Lower lobe of right lung (tissue), 2 donors: Measurements from ENCODE around the gene UBTF. TPM values are rescaled to one million over a fixed set of nuclear protein-coding genes. Genes with fewer than 3 reads are reported as not detected.

Experiments used
- ATAC-seq, 2 donors: fragments of 200-7000 bp; cut with Tn5 transposase; one replicate each; pipeline ENCODE4 v1.9.1; 2020 to 2022; ENCODE audit warnings: mild to moderate bottlenecking in 2 of 2, moderate library complexity in 2 of 2
- DNase-seq: peaks from one replicate; pipeline ENCODE4 v3.0.0-alpha.2; 2020
- H3K27ac ChIP-seq: fragments of 200-600 bp; one replicate; pipeline ENCODE4 v1.8.0; 2022
- H3K27me3 ChIP-seq: fragments of 200-600 bp; one replicate; pipeline ENCODE4 v1.8.0; 2022; ENCODE audit warnings: low read depth
- H3K36me3 ChIP-seq: fragments of 200-600 bp; one replicate; pipeline ENCODE4 v1.8.0; 2022; ENCODE audit warnings: mild to moderate bottlenecking
- H3K4me1 ChIP-seq: fragments of 200-600 bp; one replicate; pipeline ENCODE4 v1.8.0; 2022
- H3K4me3 ChIP-seq: fragments of 200-600 bp; one replicate; pipeline ENCODE4 v1.8.0; 2022; ENCODE audit warnings: mild to moderate bottlenecking
- H3K9me3 ChIP-seq: fragments of 200-600 bp; one replicate; pipeline ENCODE4 v1.8.0; 2022
- intact Hi-C: fragments of 100-400 bp; cut with DNase I; formaldehyde crosslinking; loops from one replicate; pipeline ENCODE4 v1.11.0; 2022
- total RNA-seq: library from RNA; stranded (reverse); fragmentation: NEBNext Ultra II Directional; extraction: Animal tissue kit (Norgen Biotek cat#: 25700); gene quantifications from one replicate; pipeline ENCODE4 v1.2.1, GENCODE V29; 2021
- TF ChIP-seq, protein P1 (sequence below): fragments of 200-600 bp; IDR thresholded peaks from one replicate; pipeline ENCODE4 v1.8.0; 2022; ENCODE audit warnings: antibody characterized with exemption, mild to moderate bottlenecking
- donor health status: DM: no; HTN: yes; CAD: no; lungs with severe emphysema.

Gene UBTF
- total RNA-seq, 1 donor from 2014 or later = 56.7 TPM

DNA sequence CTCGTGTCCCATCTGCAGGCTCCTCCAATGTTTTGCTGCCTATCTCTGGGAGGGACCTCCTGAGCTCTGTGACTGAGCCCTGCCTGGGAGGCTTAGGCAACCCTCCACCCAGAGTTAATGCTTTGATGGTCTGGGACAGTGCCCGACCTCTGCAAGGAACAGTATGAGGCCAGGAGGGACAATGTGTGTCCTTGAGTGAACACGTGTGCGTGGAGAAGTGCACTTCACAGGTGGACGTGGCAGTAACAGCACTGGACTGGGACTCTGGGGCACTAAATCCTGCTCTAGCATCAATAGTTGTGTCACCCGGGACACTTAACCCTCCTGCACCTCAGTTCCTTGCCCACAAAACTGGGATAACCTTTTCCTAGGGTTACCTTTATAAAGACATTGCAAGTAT, 4.6 kb downstream of the UBTF start:
- intact Hi-C loops = loop anchor here (10.0 kb wide), 1 partner anchor 130 kb away; the partner anchor contains the start of gene GRN
- Histone ChIP-seq H3K27me3 (no peaks in the 10 kb centered on the region), H3K4me1 (peaks cover 35% of the 10 kb centered on the region), H3K4me3 (no peak overlapping the region), H3K36me3 (peaks cover 77% of the 10 kb centered on the region), H3K27ac (no peak overlapping the region), H3K9me3 (no peaks in the 10 kb centered on the region)
- DNase-seq (no peak), ATAC-seq (no peak)
- TF ChIP-seq, protein P1, sequence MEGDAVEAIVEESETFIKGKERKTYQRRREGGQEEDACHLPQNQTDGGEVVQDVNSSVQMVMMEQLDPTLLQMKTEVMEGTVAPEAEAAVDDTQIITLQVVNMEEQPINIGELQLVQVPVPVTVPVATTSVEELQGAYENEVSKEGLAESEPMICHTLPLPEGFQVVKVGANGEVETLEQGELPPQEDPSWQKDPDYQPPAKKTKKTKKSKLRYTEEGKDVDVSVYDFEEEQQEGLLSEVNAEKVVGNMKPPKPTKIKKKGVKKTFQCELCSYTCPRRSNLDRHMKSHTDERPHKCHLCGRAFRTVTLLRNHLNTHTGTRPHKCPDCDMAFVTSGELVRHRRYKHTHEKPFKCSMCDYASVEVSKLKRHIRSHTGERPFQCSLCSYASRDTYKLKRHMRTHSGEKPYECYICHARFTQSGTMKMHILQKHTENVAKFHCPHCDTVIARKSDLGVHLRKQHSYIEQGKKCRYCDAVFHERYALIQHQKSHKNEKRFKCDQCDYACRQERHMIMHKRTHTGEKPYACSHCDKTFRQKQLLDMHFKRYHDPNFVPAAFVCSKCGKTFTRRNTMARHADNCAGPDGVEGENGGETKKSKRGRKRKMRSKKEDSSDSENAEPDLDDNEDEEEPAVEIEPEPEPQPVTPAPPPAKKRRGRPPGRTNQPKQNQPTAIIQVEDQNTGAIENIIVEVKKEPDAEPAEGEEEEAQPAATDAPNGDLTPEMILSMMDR = no peak

- Histone ChIP-seq H3K27ac (no peak overlapping the region), H3K4me1 (peaks cover 37% of the 10 kb centered on the region), H3K36me3 (peaks cover 85% of the 10 kb centered on the region), H3K4me3 (no peak overlapping the region), H3K27me3 (no peaks in the 10 kb centered on the region), H3K9me3 (no peaks in the 10 kb centered on the region)
- intact Hi-C loops = loop anchor here (10.0 kb wide), 1 partner anchor 131 kb away; the partner anchor contains the start of gene GRN
- DNase-seq (no peak), ATAC-seq (no peak)
- TF ChIP-seq, protein P1 = no peak
Observed at GRCh38 chr17:44214230-44214494, 5.3 kb downstream of the UBTF start.

DNA sequence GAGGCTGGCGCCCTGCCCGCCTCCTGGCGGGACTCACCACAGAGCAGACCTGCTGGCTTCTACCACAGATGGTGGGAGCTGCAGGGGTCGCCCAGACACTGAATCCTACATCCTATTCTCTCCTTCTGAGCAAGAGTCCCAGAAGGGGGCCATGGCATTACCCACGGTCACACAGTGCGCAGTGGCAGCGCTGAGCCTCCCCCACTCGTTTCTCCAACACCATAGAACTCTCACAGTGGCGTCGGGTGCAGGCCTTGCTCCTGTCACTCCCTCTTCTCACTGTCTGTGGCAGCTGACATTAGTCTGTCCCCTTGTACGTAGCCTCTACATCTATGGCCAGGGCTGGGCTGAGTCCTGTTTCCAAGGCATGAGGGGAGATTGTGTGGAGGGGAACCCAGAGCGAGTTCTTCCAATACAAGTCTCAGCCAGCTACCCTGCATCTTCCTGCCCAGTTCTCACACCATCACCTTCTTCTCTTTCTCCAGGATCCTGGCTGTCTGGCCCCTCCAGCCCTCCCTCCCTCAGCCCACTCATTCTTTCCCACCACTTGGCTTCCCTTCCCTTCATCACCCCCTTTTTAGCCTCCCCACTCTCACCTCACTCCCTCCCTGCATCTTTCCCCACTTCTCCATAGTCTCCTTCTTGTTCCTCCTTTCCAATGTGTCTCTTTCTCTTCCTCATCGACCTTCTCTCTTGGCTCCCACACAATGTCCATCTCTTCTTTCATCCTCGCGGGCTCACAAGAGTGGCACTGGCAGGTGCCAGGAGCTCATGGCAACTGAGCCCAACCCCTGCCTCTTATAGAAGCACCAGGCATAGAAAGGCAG, 5.9 kb downstream of the UBTF start:
- intact Hi-C loops = loop anchor here (10.0 kb wide), 1 partner anchor 131 kb away; the partner anchor contains the start of gene GRN
- no peaks in the 10 kb centered on the region for H3K9me3 ChIP-seq
- H3K4me3 ChIP-seq = no peak overlapping the region
- peaks cover 37% of the 10 kb centered on the region for H3K4me1 ChIP-seq
- peaks cover 90% of the 10 kb centered on the region for H3K36me3 ChIP-seq
- TF ChIP-seq, protein P1 = no peak
- DNase-seq (no peak), ATAC-seq (no peak)
- H3K27ac ChIP-seq = no peak overlapping the region
- H3K27me3 ChIP-seq = no peaks in the 10 kb centered on the region

GRCh38 chr17:44212507-44213402, 6.7 kb downstream of the UBTF start:
- Histone ChIP-seq H3K4me1 (peaks cover 31% of the 10 kb centered on the region), H3K36me3 (peaks cover 98% of the 10 kb centered on the region), H3K27me3 (no peaks in the 10 kb centered on the region), H3K4me3 (no peak overlapping the region), H3K27ac (no peak overlapping the region), H3K9me3 (no peaks in the 10 kb centered on the region)
- no peak for ATAC-seq
- TF ChIP-seq, protein P1 = no peak
- no peak for DNase-seq
- intact Hi-C loops = loop anchor here (10.0 kb wide), 1 partner anchor 132 kb away; the partner anchor contains the start of gene GRN
